ENCODE data around the gene PCDHB16.
"Not testable (repeated sequence)": the region's sequence is repeated elsewhere in the genome, so short reads cannot be mapped to it uniquely, and the experiment has no call there.

GRCh38 chr5:141151632-141152031, 30.6 kb upstream of the PCDHB16 start:
- not testable (repeated sequence) for TF ChIP-seq CTCF, POLR2A (IDR thresholded peaks at IDR 0.05)
